Putamen (tissue), 1 donor: ENCODE data around the gene AADACL2.
"Not testable (repeated sequence)": the region's sequence is repeated elsewhere in the genome, so short reads cannot be mapped to it uniquely, and the experiment has no call there.

ENCODE experiments used
- DNase-seq: peaks from one replicate; pipeline ENCODE4 v3.0.0-alpha.2; 2016; ENCODE audit warnings: low spot score

The AADACL2 gene

DNA sequence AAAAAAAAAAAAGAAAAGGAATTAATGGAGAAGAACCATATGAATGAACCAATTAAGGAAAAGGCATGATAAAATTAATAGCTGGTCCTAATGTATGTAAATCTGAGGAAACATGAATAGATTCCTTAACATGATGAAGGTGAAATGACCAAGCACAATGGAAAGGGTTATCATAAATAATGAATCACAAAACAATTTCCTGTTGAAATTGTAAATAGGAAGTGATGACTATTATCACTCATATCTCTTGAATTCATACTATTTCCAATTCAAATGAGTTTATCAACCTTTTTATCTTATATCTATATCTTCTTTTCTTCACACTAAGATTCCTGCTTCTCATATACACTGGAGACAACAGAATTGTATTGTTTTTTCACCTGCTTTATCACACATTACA is 32.0 kb downstream of the AADACL2 start:
- DNase-seq: no peak

DNA sequence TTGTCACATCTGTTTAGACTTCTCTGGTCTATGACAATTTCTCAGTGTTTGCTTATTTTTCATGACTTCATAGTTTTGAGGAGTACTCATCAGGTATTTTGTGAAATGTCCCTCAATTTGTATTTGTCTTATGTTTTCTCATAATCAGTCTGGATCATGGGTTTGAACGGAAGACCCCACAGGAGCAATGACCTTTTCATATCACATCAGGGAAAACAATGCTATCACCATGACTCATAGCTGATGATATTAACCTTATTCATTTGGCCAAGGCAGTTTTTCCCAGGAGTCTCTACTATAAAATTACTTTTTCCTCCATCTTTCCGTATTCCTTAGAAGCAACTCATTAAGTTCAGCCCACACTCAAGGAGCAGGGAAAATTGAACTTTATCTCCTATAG is 32.7 kb downstream of the AADACL2 start:
- no peak for DNase-seq

DNA sequence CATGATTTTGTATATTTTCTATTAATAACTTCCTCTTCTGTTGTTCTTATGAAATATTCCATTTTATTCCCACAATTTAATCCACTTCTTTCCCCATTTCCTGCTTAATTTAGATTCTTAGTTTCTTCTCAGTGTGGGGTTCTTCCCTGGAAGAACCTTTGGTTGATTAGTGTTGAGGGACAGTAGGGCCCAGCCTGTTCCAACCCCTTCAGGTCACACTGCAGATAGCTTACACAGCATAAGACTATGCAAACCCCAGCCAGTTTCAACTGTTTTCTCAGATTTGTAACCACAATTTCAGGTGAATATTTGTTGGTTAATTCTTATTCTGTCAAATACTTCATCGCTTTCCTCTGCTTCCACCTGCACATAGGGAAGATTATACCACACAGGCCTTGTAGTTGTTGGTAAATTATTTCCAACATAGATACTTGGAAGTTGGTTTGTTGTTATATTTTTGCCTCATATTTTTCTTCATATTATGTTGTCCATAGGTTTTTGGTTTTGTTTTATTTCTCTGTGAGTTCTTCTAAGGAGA is 34.7 kb downstream of the AADACL2 start:
- DNase-seq: no peak

DNA sequence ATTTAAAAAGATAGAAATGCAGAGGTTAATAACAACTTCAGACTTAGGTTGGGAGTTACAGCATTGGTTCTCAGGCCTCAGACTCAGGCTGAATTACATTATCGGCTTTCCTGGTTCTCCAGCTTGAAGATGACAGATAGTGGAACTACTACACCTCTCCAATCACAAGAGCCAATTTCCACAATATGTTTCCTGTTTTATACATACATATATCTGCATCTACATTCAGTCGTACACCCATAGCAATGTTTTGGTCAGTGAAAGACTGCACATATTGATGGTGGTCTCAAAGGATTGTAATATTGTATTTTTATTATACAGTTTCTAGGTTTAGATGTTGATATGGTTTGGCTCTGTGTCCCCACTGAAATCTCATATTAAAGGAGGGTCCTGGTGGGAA is 35.4 kb downstream of the AADACL2 start:
- no peak for DNase-seq

DNA sequence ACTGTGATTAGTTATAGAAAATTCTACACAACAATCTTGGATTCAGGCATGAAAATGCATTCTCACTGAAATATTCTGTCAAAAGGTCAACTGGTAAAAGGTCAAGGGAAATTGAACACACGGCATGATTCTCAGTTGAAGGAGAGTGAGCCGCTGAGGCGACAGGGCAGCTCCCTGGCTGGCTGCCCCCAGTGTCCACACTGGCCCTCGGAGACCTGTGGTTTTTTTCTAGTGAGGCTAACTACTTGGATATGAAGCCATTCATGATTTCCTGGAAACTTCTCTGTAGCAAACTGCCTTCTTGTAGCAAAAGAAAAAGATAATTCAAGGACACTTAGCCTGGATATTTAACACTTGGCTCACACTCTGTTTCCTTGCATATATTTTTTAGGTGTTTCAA is 37.2 kb downstream of the AADACL2 start:
- no peak for DNase-seq

DNA sequence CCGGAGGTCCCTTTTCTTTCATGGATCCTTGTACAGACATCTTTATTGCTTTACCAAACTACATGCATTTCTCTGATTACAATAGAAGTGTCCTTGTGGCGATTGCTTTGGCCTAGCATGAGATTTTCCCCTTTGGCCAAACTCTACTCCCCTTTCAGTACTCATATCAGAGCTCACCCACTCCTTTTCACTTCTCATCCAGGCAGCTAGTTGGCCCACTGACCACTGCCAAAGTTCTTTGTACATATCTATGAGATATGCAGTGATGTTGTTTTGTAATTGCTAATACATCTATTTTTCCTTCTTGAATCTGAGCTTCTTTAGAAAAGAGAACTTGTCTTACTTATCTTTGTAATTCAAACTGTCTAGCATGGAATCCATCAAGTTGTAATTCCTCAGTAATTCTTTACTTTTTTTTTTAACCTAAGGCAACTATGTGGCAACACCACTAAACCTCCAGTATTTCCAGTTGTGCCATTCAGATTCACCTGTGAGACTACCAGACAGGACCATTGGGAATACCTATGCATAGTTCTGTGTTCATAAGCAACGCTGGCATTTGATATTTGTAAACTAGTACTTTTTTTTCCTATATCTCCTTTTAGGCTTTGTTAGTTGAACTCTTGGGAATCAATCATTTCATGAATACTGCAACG is 39.2 kb downstream of the AADACL2 start:
- no peak for DNase-seq

DNA sequence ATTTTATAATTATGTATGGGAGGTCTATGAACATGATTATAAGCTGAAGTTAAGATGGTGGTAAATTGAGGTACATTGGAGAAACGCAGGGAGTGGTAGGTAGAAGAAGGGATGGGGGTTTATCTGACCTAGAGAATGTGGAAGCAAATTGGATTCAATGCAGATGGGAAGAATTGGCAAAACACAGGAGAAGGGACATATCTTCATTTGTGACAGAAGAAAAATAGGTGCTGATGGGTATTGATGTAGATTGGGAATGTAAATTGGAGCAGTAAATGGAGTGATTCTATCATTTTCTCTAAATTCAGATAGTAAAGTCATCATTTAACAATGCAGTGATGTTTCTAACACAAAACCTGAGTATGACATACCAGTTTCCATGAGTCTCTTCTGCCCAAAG is 40.5 kb downstream of the AADACL2 start:
- no peak for DNase-seq

DNA sequence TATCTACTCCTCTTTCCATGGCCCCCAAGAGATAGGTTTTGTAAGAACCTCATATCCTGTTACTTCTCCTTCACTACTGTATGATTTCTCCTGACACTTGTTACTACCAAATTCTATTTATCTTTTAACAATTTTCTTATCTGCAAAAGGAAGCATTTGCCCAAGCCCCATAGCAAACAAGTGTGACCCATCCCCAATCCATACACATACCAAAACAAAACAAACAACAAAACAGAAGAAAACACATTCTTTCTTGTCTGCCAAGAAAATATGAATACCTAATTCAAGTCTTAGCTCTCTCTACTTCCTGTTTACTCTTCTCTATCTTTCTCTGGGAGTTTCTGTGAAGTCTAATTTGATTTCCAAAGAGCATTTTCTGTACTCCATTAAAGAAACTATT is 41.2 kb downstream of the AADACL2 start:
- no peak for DNase-seq

DNA sequence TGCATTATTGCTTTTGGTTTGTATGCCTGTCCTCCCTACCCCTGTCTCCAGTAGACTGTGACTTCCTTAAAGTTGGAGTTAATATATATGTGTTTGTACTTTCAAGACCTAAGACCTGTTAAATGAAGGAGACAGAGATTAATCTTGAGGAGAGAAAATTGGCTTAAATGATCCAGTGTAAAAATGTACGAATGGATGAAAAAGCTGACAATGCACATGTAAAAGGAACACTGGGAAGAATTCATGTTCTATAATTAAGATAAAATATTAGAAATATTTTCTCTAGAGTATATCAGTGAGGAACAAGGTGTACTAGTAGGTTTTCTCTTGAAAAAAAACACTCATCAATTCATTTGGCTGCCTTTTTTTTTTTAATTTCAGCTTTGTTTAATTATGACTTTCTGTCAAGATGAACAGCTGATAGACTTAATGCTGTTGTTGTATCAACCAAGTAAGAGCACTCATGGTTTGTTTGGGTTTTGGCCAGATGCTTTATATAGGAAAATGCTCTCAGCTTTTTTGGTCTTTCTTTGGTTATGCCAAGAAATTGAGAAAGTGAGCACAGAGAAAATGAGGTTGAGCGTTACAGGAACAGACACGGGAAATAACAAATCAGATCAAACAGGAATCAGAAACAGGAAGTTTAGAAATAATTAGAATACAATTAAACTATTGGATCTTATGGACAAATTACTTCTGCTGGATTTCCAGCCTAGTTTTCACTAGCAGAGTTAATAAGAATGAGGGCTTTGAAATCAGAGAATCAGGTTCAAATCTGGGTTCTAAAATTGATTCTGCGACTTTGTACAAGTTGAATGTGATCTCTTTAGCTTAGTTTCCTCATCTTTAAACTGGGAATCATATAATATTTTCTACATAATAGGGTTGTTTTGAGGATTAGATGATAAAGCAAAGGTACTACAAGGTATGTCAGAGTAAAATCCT is 41.9 kb downstream of the AADACL2 start:
- no peak for DNase-seq

DNA sequence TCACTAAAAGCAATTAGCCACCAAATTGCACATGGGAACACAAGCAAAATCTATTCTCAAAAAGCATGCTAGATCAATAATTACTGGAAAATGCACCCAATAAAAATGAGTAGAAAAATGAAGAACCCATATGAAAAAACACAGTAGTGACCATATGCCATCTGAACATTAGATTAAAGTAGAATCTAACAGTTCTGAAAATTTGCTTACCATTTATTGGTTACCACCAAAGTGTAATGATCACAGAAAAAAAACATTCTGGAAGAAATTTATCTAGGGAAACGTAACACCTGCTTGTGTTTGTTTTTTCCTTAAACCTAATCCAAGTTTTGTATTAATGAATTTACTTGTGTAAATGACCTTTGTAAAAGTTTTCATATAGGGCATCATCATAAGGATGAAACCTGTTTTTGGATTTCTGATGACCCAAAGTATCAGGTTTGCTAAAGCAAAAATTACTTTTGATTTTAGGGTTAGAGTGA is 42.6 kb downstream of the AADACL2 start:
- DNase-seq: no peak

DNA sequence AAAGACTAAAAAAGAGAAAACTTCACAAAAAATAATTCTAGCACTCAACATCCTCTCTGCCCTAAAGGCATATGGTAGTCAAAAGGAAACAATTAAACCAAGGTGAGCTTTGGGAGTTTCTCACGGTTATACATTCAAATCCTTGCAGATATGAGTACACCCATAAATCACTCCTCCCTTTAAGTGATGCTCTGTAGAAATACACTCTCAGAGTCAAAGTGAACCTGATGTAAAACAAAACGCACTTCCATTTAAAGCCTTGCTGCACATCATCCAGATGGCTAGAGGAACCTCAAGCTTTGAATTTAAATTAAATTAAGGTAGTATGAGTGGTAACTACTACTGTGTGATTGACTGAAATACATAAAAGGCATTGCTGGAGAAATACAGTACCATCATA is 44.2 kb downstream of the AADACL2 start:
- no peak for DNase-seq

DNA sequence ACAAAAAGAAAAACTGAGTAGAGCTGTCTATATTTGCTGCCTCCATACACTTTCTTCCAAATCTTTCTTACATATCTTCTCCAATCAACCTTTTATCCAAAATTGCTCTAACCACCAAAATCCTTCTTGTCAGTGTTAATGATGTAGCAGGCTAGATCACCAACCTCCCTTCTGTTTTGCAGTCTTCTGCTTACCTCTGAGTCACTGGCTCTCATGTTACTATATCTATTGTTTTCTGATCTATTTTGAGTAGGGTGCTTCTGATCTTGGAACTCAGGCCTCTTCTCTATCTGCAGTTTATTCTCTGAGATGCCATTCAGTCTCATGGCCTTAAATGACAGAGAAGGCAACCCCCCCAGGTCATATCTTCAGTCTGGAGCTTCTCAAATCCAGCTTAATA is 53.9 kb downstream of the AADACL2 start:
- no peak for DNase-seq

DNA sequence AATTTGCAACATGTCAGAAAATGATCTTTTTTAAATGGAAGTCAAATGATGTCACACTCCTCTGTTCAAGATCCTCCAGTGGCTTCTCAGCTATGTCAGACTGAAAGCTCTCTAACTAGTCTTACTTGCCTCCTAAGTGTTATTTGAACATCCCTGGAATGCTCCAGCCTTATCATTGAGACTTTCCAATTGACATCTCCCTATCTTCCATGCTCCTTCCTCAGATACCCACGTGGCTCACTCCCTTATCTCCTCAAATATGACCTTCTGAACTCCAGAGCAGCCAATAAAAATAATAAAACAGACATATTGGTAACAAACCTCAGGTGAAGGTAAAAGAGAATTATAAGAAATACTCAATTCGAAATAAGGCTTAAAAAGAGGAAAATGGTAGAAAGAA is 54.7 kb downstream of the AADACL2 start:
- DNase-seq: no peak

DNA sequence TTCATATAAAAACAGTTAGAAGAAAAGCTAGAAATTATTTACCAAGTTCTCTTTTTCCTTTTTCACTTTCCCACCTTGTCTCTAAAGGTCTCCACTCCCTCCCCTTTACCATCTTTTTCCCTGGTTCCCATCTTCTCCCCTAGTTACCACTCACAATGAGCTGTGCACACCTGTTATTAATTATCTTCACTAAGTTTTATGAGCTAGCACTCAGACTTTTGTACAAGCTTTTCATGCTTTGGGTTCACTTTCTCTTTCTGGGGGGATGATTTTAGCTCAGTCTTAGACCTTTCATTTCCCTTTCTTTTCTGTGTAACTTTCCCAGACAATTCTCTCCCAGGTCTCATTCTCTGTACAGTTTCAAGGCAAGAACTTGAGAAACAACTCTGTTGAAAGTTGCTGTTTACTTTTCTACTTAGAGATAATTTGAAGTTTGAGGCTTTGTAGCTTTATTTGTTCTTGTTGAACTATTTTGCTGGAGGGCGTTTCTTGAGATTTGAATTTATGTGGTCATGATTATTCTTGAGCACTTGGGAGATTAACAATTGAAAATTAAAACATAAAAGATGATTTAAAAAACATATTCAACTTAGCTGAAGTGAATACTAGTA is 56.2 kb downstream of the AADACL2 start:
- DNase-seq: no peak

DNA sequence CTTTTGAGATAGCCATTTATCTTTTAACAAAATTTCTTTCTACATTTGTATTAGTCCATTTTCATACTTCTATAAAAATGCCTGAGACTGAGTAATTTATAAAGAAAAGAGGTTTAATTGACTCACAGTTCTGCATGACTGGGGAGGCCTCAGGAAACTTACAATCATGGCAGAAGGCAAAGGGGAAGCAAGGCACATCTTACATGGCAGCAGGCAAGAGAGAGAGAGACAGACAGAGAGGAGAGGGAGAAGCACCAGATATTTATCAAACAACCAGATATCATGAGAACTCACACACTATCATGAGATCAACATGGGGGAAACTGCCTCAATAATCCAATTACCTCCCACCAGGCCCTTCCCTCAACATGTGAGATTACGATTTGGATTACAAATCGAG is 57.0 kb downstream of the AADACL2 start:
- DNase-seq: not testable (repeated sequence)

DNA sequence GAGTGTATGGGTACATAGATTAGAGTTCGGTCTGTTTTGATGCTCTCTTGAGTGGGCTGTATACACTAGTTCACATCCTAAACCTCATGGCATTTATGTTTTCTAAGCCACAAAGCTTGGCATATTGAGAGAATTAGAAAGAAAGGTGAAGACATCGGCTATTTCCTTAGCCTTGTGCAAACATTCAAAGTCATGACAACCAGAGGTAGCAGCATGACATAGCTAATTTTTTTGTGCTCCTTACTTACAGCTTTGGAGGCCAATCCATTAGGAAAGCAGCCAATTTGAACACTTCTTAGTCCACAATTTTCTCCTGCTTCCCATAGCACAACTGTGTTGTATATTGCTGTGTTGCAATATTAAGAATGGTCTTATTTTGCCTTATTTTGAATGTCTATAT is 58.7 kb downstream of the AADACL2 start:
- no peak for DNase-seq

DNA sequence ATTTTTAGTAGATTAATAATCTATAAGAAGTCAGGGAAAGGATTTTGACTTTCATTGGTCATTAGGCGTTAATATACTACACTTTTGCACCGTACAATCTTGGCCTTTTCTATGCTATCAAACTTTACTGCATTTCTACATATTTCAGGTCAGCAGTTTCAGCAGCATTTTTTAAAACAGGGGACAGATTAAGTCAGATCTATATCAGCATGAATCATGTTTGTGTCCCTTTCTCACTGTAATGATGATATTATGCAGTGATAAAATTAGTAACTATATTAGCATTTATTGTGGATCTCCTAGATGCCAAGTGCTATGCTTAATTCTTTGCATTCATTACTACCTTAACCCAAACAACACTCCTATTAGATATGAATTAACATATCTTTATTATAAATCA is 59.9 kb downstream of the AADACL2 start:
- DNase-seq: no peak

DNA sequence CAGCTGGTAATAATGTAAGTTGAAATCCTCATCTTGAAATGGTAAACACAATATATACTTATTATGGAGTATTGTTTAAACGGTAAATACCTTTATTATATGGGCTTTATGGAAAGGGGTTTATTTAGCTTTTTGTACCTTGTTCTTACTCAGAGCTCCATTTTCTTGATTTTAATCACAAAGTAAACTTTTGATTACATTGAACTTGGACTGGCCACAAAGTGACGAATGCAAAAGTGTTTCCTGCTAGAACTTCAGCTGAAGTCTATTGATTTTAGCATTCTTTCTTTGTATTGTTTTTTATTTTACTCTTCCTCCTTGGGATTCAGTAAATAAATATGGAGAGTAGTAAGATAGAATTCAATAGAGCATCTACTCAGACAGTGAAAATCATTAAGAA is 60.4 kb downstream of the AADACL2 start:
- no peak for DNase-seq

DNA sequence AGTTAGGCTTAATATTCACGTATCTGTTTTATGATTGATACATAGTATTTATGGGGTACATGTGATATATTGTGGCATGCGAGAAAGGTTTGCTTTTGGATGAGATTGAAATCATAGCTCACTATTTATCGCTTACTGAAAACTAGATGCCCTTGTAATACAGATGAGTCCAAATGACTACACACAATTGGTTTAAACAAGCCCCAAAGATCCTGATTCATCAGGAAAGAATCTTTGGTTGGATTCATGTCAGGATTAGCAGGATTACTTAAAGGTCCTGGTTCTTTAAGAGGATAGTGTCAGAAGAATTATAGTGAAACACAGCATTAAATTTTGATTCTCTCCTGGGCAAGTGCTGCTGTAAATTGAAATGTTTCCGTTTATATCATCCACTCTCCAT is 61.5 kb downstream of the AADACL2 start:
- no peak for DNase-seq

DNA sequence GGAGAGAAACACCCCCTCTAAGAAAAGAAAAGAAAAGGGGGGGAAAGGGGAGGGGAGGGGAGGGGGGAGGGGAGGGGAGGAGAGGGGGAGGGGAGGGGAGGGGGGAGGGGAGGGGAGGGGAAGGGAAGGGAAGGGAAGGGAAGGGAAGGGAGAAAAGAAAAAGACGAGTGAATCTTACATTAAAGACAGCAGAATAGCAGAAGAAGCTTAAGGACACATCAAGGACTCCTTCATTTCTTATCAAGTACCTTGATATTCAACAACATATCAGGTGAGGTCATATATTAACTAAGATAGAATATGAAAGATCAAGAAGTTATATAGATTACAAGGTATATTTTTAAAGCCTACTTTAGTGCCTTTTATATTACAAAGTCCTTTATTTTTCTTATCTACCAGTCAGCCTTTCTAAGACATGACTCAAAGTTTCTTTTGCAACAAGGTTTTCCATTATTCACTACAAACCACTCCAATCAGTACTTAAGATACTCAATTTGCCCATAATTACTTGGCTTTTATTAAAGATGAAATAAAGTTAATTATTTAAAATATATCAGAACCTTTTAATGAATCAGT is 62.5 kb downstream of the AADACL2 start:
- DNase-seq: no peak

DNA sequence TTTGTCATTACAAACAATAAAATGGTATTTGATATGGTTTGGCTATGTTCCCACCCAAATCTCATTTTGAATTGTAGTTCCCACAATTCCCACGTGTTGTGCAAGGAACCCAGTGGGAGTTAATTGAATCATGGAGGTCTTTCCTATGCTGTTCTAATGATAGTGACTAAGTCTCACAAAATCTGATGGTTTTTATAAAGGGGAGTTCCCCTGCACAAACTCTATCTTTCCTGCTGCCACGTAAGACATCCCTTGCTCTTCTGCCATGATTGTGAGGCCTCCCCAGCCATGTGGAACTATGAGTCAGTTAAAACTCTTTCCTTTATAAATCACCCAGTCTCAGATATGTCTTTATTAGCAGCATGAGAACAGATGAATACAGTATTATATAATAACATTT is 64.7 kb downstream of the AADACL2 start:
- DNase-seq: no peak

DNA sequence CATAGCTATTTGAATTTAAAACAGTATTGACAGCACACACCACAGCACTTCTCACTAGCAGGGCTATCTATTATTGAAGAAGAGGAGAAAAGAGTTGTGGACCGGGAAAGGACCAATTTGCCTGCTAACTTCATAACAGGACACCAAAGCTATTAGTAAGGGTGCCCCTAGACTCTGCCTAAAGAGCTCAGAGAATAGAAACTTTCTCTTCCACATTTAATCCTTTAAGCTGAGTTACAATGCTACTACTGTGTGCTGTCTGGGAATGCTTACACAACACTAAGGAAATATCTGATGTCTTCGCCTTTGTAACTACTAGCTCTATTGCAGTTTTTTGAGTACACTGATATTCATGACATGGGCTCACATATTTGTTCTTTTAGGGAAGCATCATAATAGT is 66.7 kb downstream of the AADACL2 start:
- no peak for DNase-seq
